Measurements from ENCODE around the gene ERI3.

The ERI3 gene

DNA sequence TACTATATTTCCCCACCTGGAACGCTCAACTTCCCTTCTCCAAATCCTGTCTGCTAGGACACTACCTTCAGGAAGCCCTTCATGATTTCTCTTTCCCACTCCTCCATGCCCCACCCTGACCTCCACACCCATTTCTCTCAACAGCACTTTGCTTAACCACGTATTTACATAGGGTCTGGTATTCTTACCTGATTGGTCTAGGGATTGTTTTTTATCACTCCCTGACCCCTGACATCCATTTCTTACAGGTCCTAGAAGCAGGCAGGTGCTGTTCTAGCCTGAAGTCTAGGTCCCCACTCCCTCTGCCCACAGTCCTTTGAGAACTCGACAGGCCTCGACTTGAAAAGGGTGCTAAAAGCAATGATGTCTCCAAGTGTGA, 94.3 kb downstream of the ERI3 start:
- Histone ChIP-seq H3K9me3 (ENCODE audit: insufficient read depth, low read length) (no peaks in the 10 kb centered on the region), H2AFZ (ENCODE audit: low read depth, low read length, severe bottlenecking) (no peak overlapping the region), H4K20me1 (ENCODE audit: low read depth, low read length) (no peaks in the 10 kb centered on the region), H3K4me2 (ENCODE audit: low read depth, low read length, poor library complexity, severe bottlenecking) (no peak overlapping the region), H3K9ac (ENCODE audit: low read length) (no peak overlapping the region), H3F3A (ENCODE audit: insufficient read depth) (no peaks in the 10 kb centered on the region), H3K4me3 (ENCODE audit: insufficient read depth, low read length, poor library complexity, severe bottlenecking) (no peak overlapping the region), H3K9me2 (replicated peaks; ENCODE audit: insufficient read depth, low read length) (no peaks in the 10 kb centered on the region), H3K27me3 (ENCODE audit: low read length) (no peaks in the 10 kb centered on the region), H3K79me2 (ENCODE audit: insufficient read depth, low read length) (no peaks in the 10 kb centered on the region), H3K27ac (ENCODE audit: low read depth, low read length) (no peak overlapping the region), H3K36me3 (ENCODE audit: low read length) (no peaks in the 10 kb centered on the region)
- TF ChIP-seq, protein P1, sequence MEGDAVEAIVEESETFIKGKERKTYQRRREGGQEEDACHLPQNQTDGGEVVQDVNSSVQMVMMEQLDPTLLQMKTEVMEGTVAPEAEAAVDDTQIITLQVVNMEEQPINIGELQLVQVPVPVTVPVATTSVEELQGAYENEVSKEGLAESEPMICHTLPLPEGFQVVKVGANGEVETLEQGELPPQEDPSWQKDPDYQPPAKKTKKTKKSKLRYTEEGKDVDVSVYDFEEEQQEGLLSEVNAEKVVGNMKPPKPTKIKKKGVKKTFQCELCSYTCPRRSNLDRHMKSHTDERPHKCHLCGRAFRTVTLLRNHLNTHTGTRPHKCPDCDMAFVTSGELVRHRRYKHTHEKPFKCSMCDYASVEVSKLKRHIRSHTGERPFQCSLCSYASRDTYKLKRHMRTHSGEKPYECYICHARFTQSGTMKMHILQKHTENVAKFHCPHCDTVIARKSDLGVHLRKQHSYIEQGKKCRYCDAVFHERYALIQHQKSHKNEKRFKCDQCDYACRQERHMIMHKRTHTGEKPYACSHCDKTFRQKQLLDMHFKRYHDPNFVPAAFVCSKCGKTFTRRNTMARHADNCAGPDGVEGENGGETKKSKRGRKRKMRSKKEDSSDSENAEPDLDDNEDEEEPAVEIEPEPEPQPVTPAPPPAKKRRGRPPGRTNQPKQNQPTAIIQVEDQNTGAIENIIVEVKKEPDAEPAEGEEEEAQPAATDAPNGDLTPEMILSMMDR (IDR thresholded peaks at IDR 0.05; ENCODE audit: insufficient read depth, low read length, poor library complexity, severe bottlenecking) = no peak
- TF ChIP-seq EZH2phosphoT487 (conservative IDR thresholded peaks at IDR 0.05; ENCODE audit: low read length) = no peak

DNA sequence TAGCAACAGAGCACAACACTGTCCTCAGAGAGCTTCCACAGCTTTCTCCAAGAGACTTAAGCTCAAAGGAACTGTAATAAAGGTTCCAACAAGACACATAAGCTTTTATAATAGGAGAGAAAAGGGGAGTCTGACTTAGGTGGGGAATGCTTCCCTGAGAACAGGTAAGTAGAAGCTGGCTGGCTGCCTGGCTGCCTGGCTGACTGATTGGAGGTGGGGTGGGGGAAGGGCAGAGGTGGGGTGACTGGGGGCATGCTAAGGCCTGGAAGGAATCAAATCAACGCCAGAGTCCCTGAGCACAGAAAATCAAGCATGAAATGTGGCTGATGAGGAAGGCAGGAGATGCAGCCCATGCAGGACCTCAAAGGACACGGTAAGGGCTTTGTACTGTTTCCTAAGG, 96.0 kb downstream of the ERI3 start:
- no peak overlapping the region for H3K27ac ChIP-seq (ENCODE audit: low read depth, low read length)

DNA sequence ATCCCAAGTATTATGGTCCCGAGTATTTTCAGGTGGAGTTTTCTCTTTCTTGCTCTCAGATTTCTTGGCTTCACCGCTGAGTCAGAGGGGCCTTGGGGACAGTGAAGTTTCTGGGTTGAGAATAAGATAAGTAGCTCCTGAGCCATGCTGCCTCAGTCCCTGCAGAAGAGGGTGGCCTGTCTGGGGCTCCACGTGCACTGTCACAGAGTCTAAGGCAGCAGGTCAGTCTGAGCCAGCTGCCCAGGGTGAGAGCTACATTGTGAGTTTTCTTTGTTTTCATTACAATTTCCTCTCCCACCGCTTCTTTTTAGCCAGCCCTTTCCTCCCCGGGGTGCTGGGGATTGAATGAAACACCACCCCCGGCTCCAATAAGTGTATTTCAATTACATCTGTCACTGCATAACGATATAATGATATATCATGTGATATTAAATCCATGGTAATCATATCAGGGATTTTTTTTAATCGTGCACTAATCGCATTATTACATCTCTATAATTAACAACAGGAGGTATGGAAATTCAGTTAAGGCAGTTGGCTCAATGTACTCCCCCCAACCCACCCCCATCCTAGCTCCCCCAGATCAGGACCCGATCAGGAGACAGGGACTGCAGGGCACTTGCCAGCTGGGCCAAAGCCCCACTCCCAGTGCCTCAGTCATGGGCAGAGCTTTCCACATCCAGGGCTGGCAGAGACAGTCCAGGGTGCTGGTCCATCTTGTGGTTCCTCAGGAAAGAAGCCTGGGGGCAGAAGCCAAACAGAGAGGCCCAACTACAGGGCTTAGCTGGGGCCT, 98.1 kb downstream of the ERI3 start:
- no peaks in the 10 kb centered on the region for H3F3A ChIP-seq (ENCODE audit: insufficient read depth)
- no peaks in the 10 kb centered on the region for H4K20me1 ChIP-seq (ENCODE audit: low read depth, low read length)
- no peak overlapping the region for H3K4me2 ChIP-seq (ENCODE audit: low read depth, low read length, poor library complexity, severe bottlenecking)
- no peaks in the 10 kb centered on the region for H3K79me2 ChIP-seq (ENCODE audit: insufficient read depth, low read length)
- H3K9me2 ChIP-seq (replicated peaks; ENCODE audit: insufficient read depth, low read length) = no peaks in the 10 kb centered on the region
- no peak overlapping the region for H3K4me3 ChIP-seq (ENCODE audit: insufficient read depth, low read length, poor library complexity, severe bottlenecking)
- no peaks in the 10 kb centered on the region for H3K27me3 ChIP-seq (ENCODE audit: low read length)
- no peaks in the 10 kb centered on the region for H3K9me3 ChIP-seq (ENCODE audit: insufficient read depth, low read length)
- no peaks in the 10 kb centered on the region for H3K36me3 ChIP-seq (ENCODE audit: low read length)
- no peak overlapping the region for H3K27ac ChIP-seq (ENCODE audit: low read depth, low read length)
- no peak overlapping the region for H3K9ac ChIP-seq (ENCODE audit: low read length)
- H2AFZ ChIP-seq (ENCODE audit: low read depth, low read length, severe bottlenecking) = no peak overlapping the region
- TF ChIP-seq EZH2phosphoT487 (conservative IDR thresholded peaks at IDR 0.05; ENCODE audit: low read length) = no peak

More for the DNA sequence above, 96.0 kb downstream of the ERI3 start:
- H3K36me3 ChIP-seq (ENCODE audit: low read length) = no peaks in the 10 kb centered on the region
- H3F3A ChIP-seq (ENCODE audit: insufficient read depth) = no peaks in the 10 kb centered on the region
- H2AFZ ChIP-seq (ENCODE audit: low read depth, low read length, severe bottlenecking) = no peak overlapping the region
- no peak overlapping the region for H3K4me2 ChIP-seq (ENCODE audit: low read depth, low read length, poor library complexity, severe bottlenecking)
- no peaks in the 10 kb centered on the region for H3K79me2 ChIP-seq (ENCODE audit: insufficient read depth, low read length)
- no peaks in the 10 kb centered on the region for H3K9me2 ChIP-seq (replicated peaks; ENCODE audit: insufficient read depth, low read length)
- H3K9me3 ChIP-seq (ENCODE audit: insufficient read depth, low read length) = no peaks in the 10 kb centered on the region
- no peak overlapping the region for H3K4me3 ChIP-seq (ENCODE audit: insufficient read depth, low read length, poor library complexity, severe bottlenecking)
- no peak overlapping the region for H3K9ac ChIP-seq (ENCODE audit: low read length)
- H4K20me1 ChIP-seq (ENCODE audit: low read depth, low read length) = no peaks in the 10 kb centered on the region
- H3K27me3 ChIP-seq (ENCODE audit: low read length) = no peaks in the 10 kb centered on the region
- TF ChIP-seq, protein P1 (IDR thresholded peaks at IDR 0.05; ENCODE audit: insufficient read depth, low read length, poor library complexity, severe bottlenecking) = no peak
- TF ChIP-seq EZH2phosphoT487 (conservative IDR thresholded peaks at IDR 0.05; ENCODE audit: low read length) = no peak

DNA sequence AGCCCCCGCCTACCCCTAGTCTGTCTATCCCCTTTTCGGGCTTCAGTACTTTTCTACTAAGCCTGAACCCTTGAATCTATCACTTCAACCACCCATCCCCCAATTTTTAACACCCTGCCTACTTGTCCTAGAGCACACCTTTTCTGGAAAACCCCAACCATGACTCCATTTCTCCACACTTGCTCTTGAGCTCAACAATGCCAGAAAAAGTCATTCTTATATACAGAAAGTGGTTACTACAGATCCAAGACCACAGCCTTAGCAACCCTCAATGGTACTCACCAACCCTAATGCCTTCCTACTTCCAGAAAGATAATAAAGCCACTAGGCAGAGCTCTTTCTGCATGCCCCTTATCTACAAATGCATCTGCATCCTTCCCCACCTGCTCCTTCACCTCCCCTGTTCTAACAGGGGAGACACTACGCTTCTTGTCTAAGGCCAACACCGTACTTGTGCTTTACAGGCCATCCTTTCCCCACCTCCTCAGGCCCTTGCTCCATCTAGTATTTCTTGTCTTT, 100.6 kb downstream of the ERI3 start:
- Histone ChIP-seq H3K9ac (ENCODE audit: low read length) (no peak overlapping the region), H3K36me3 (ENCODE audit: low read length) (no peaks in the 10 kb centered on the region), H3K9me3 (ENCODE audit: insufficient read depth, low read length) (no peaks in the 10 kb centered on the region), H3K4me2 (ENCODE audit: low read depth, low read length, poor library complexity, severe bottlenecking) (no peak overlapping the region), H3K4me3 (ENCODE audit: insufficient read depth, low read length, poor library complexity, severe bottlenecking) (no peak overlapping the region), H3K27ac (ENCODE audit: low read depth, low read length) (no peak overlapping the region), H3K27me3 (ENCODE audit: low read length) (no peaks in the 10 kb centered on the region), H4K20me1 (ENCODE audit: low read depth, low read length) (no peaks in the 10 kb centered on the region), H3F3A (ENCODE audit: insufficient read depth) (no peaks in the 10 kb centered on the region), H3K79me2 (ENCODE audit: insufficient read depth, low read length) (no peaks in the 10 kb centered on the region), H2AFZ (ENCODE audit: low read depth, low read length, severe bottlenecking) (no peak overlapping the region), H3K9me2 (replicated peaks; ENCODE audit: insufficient read depth, low read length) (no peaks in the 10 kb centered on the region)
- TF ChIP-seq, protein P1 (IDR thresholded peaks at IDR 0.05; ENCODE audit: insufficient read depth, low read length, poor library complexity, severe bottlenecking) = no peak
- no peak for TF ChIP-seq EZH2phosphoT487 (conservative IDR thresholded peaks at IDR 0.05; ENCODE audit: low read length)

Data from SU-DHL-6 (cell line).